Left ventricle myocardium inferior (tissue), 1 donor: ENCODE results near the gene EPHB1. TPM values are rescaled to one million over a fixed set of nuclear protein-coding genes. Genes with fewer than 3 reads are reported as not detected.

Experiments used
- DNase-seq: peaks from one replicate; pipeline ENCODE4 v3.0.0-alpha.2; 2020
- H3K27ac ChIP-seq: fragments of 200-600 bp; replicated peaks from 2 replicates; pipeline ENCODE4 v1.8.0; 2021
- H3K27me3 ChIP-seq: fragments of 200-600 bp; 2 replicates; pipeline ENCODE4 v1.8.0; 2021; ENCODE audit warnings: low read depth
- H3K36me3 ChIP-seq: fragments of 200-600 bp; 2 replicates; pipeline ENCODE4 v1.8.0; 2021
- H3K4me1 ChIP-seq: fragments of 200-600 bp; 2 replicates; pipeline ENCODE4 v1.8.0; 2021
- H3K4me3 ChIP-seq: fragments of 200-600 bp; 2 replicates; pipeline ENCODE4 v1.8.0; 2021; ENCODE audit warnings: mild to moderate bottlenecking, moderate library complexity
- H3K9me3 ChIP-seq: fragments of 200-600 bp; replicated peaks from 2 replicates; pipeline ENCODE4 v1.8.0; 2021
- CTCF ChIP-seq: fragments of 200-600 bp; IDR thresholded peaks from 2 replicates; pipeline ENCODE4 v1.8.0; 2021; ENCODE audit warnings: antibody characterized with exemption, mild to moderate bottlenecking, borderline replicate concordance
- intact Hi-C: fragments of 100-400 bp; cut with micrococcal nuclease; formaldehyde crosslinking; loops from one replicate; pipeline ENCODE4 v1.11.0; 2022
- total RNA-seq: library from RNA; stranded (reverse); fragmentation: NEBNext Ultra II Directional; extraction: Animal tissue kit (Norgen Biotek cat#: 25700); gene quantifications from one replicate; pipeline ENCODE4 v1.2.1, GENCODE V29; 2021
- donor health status: DM: no; HTN: yes; CAD: no; lungs with severe emphysema.

The EPHB1 gene
- total RNA-seq, 1 donor from 2014 or later = 1.3 TPM

- Histone ChIP-seq H3K4me1 (no peaks in the 10 kb centered on the region), H3K27me3 (no peaks in the 10 kb centered on the region), H3K36me3 (no peaks in the 10 kb centered on the region), H3K9me3 (peaks cover 18% of the 10 kb centered on the region), H3K27ac (no peak overlapping the region), H3K4me3 (no peak overlapping the region)
- TF ChIP-seq CTCF = no peak
- no peak for DNase-seq
- intact Hi-C loops = no loop called here
Observed at GRCh38 chr3:134922101-134922500, 127.0 kb downstream of the EPHB1 start.

GRCh38 chr3:134922866-134923265 lies 127.8 kb downstream of the EPHB1 start:
- Histone ChIP-seq H3K4me1 (no peaks in the 10 kb centered on the region), H3K27ac (no peak overlapping the region), H3K27me3 (no peaks in the 10 kb centered on the region), H3K36me3 (no peaks in the 10 kb centered on the region), H3K4me3 (no peak overlapping the region), H3K9me3 (peaks cover 18% of the 10 kb centered on the region)
- TF ChIP-seq CTCF = no peak
- no peak for DNase-seq
- intact Hi-C loops = no loop called here

- Histone ChIP-seq H3K36me3 (no peaks in the 10 kb centered on the region), H3K4me1 (no peaks in the 10 kb centered on the region), H3K9me3 (peaks cover 18% of the 10 kb centered on the region), H3K27me3 (no peaks in the 10 kb centered on the region), H3K27ac (no peak overlapping the region), H3K4me3 (no peak overlapping the region)
- no peak for TF ChIP-seq CTCF
- no peak for DNase-seq
- intact Hi-C loops = no loop called here
Observed at GRCh38 chr3:134923286-134923685, 128.2 kb downstream of the EPHB1 start.

- TF ChIP-seq CTCF = no peak
- Histone ChIP-seq H3K9me3 (peaks cover 18% of the 10 kb centered on the region), H3K4me1 (no peaks in the 10 kb centered on the region), H3K27me3 (no peaks in the 10 kb centered on the region), H3K36me3 (no peaks in the 10 kb centered on the region), H3K4me3 (no peak overlapping the region), H3K27ac (no peak overlapping the region)
- intact Hi-C loops = no loop called here
- DNase-seq = no peak
Observed at GRCh38 chr3:134927599-134927998, 132.5 kb downstream of the EPHB1 start.

GRCh38 chr3:134928392-134928791 lies 133.3 kb downstream of the EPHB1 start:
- intact Hi-C loops = no loop called here
- Histone ChIP-seq H3K9me3 (peaks cover 18% of the 10 kb centered on the region), H3K36me3 (no peaks in the 10 kb centered on the region), H3K27me3 (no peaks in the 10 kb centered on the region), H3K4me1 (no peaks in the 10 kb centered on the region), H3K4me3 (no peak overlapping the region), H3K27ac (no peak overlapping the region)
- no peak for DNase-seq
- TF ChIP-seq CTCF = no peak

- Histone ChIP-seq H3K4me3 (no peak overlapping the region), H3K4me1 (no peaks in the 10 kb centered on the region), H3K27ac (no peak overlapping the region), H3K9me3 (peaks cover 16% of the 10 kb centered on the region), H3K27me3 (no peaks in the 10 kb centered on the region), H3K36me3 (no peaks in the 10 kb centered on the region)
- DNase-seq = no peak
- intact Hi-C loops = no loop called here
- TF ChIP-seq CTCF = no peak
Observed at GRCh38 chr3:134928819-134929218, 133.8 kb downstream of the EPHB1 start.
